Stimulated activated naive CD4-positive, alpha-beta T cell (primary cell): Measurements from ENCODE around the gene SPEG.

Experiments used
- DNase-seq, 6 experiments: peaks; one replicate each; lab custom pipeline; 2025; lab: John Stamatoyannopoulos, UW

SPEG gene

GRCh38 chr2:219425238-219426067 is 9.2 kb upstream of the SPEG start:
- no peak for DNase-seq

- DNase-seq, result no peak
Observed at GRCh38 chr2:219426068-219426443, 8.6 kb upstream of the SPEG start.

- DNase-seq, result no peak
Observed at GRCh38 chr2:219426534-219427136, 8.0 kb upstream of the SPEG start.

- DNase-seq, result no peak
Observed at GRCh38 chr2:219428469-219428868, 6.2 kb upstream of the SPEG start.

- no peak for DNase-seq
Observed at GRCh38 chr2:219429958-219430606, 4.6 kb upstream of the SPEG start.

- no peak for DNase-seq
Observed at GRCh38 chr2:219430633-219431615, 3.7 kb upstream of the SPEG start.

GRCh38 chr2:219433666-219434467 is 776 bp upstream of the SPEG start:
- DNase-seq, result peak in 3 of 6 experiments; percentile 6 to 17 (median 11)

GRCh38 chr2:219434468-219434717 is 250 bp upstream of the SPEG start:
- DNase-seq, result no peak

GRCh38 chr2:219435701-219436100 is 1.1 kb downstream of the SPEG start:
- DNase-seq, result no peak

GRCh38 chr2:219436491-219436890 is 1.8 kb downstream of the SPEG start:
- no peak for DNase-seq

- no peak for DNase-seq
Observed at GRCh38 chr2:219437141-219437540, 2.5 kb downstream of the SPEG start.

GRCh38 chr2:219437690-219438206 is 3.1 kb downstream of the SPEG start:
- DNase-seq, result no peak

GRCh38 chr2:219438453-219438852 is 3.8 kb downstream of the SPEG start:
- DNase-seq, result no peak

GRCh38 chr2:219439506-219439905 is 4.9 kb downstream of the SPEG start:
- no peak for DNase-seq

- DNase-seq, result no peak
Observed at GRCh38 chr2:219440388-219441256, 6.0 kb downstream of the SPEG start.

- DNase-seq, result peak; percentile 22 to 66 (median 49)
Observed at GRCh38 chr2:219441451-219442255, 7.0 kb downstream of the SPEG start.

GRCh38 chr2:219442256-219443015 is 7.8 kb downstream of the SPEG start:
- no peak for DNase-seq

GRCh38 chr2:219443016-219443696 is 8.5 kb downstream of the SPEG start:
- DNase-seq, result no peak
